NT2/D1 (cell line): Measurements from ENCODE around the gene MAGI2.
A peak's percentile ranks its signal among the peaks of the same experiment; 100 is the strongest.

ENCODE experiments used
- DNase-seq: peaks from one replicate; pipeline ENCODE4 v3.0.0-alpha.2; 2011; ENCODE audit warnings: low read depth, low spot score
- H3K27me3 ChIP-seq: 2 replicates; pipeline ENCODE4 v1.6.0; 2011; ENCODE audit warnings: mild to moderate bottlenecking; ENCODE audit not compliant: insufficient read length, insufficient read depth
- H3K36me3 ChIP-seq: 2 replicates; pipeline ENCODE4 v1.6.1; 2011; ENCODE audit warnings: mild to moderate bottlenecking, low read length, mixed read lengths; ENCODE audit not compliant: insufficient read depth, insufficient read length
- H3K4me1 ChIP-seq: 2 replicates; pipeline ENCODE4 v1.5.1; 2011; ENCODE audit not compliant: insufficient read depth, insufficient read length
- H3K4me3 ChIP-seq: 2 replicates; pipeline ENCODE4 v1.5.1; 2011; ENCODE audit warnings: low read depth; ENCODE audit not compliant: insufficient read length
- H3K9ac ChIP-seq: 2 replicates; pipeline ENCODE4 v1.6.0; 2011; ENCODE audit warnings: low read depth; ENCODE audit not compliant: insufficient read length
- H3K9me3 ChIP-seq: 2 replicates; pipeline ENCODE4 v1.5.1; 2011; ENCODE audit warnings: mild to moderate bottlenecking, low read length; ENCODE audit not compliant: insufficient read depth
- SUZ12 ChIP-seq: IDR thresholded peaks from 2 replicates; pipeline ENCODE4 v1.6.1; 2011; ENCODE audit not compliant: insufficient read length, insufficient read depth; ENCODE audit errors: extremely low read depth
- YY1 ChIP-seq: IDR thresholded peaks from 2 replicates; pipeline ENCODE4 v1.6.1; 2011; ENCODE audit not compliant: insufficient read length, insufficient read depth
- ZNF274 ChIP-seq: IDR thresholded peaks from 2 replicates; pipeline ENCODE4 v1.6.1; 2011; ENCODE audit warnings: mild to moderate bottlenecking, low read depth, low read length

Gene MAGI2

DNA sequence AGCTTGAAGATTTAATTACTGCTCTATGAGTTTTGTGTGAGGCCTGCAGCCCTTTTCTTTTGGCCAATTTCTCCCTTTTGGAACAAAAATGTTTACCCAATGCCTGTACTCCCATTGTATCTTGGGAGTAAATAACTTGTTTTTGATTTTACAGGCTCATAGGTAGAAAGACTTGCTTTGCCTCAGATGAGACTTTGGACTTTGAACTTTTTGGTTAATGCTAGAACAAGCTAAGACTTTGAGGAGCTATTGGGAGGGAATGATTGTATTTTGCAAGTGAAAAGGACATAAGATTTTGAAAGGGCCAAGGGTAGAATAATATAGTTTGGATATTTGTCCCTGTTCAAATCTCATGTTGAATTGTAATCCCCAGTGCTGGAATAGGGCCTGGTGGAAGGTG lies 152.0 kb downstream of the MAGI2 start:
- Histone ChIP-seq H3K36me3 (no peaks in the 10 kb centered on the region), H3K4me3 (no peak overlapping the region), H3K9ac (no peak overlapping the region), H3K4me1 (no peaks in the 10 kb centered on the region), H3K9me3 (no peaks in the 10 kb centered on the region), H3K27me3 (no peaks in the 10 kb centered on the region)
- TF ChIP-seq SUZ12 (no peak), ZNF274 (no peak), YY1 (no peak)
- DNase-seq: no peak

DNA sequence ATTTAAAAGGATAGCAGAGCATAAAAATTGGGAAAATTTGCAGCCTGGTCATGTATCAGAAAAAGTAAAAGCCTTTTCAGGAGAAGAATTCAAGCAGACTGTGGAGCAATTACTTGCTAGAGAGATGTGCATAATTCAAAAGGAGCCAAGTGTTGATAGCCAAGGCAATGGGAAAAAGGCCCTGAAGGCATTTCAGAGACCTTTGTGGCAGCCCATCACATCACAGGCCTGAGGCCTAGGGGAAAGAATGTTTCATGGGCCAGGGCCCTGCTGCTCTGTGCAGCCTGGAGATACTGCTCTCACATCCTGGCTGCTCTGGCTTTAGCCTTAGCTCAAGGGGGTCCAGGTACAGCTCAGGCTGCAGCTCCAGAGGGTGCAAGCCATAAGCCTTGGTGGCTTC lies 152.9 kb downstream of the MAGI2 start:
- Histone ChIP-seq H3K27me3 (no peaks in the 10 kb centered on the region), H3K4me3 (no peak overlapping the region), H3K4me1 (no peaks in the 10 kb centered on the region), H3K9me3 (no peaks in the 10 kb centered on the region), H3K36me3 (no peaks in the 10 kb centered on the region), H3K9ac (no peak overlapping the region)
- TF ChIP-seq SUZ12 (no peak), YY1 (no peak), ZNF274 (no peak)
- no peak for DNase-seq

DNA sequence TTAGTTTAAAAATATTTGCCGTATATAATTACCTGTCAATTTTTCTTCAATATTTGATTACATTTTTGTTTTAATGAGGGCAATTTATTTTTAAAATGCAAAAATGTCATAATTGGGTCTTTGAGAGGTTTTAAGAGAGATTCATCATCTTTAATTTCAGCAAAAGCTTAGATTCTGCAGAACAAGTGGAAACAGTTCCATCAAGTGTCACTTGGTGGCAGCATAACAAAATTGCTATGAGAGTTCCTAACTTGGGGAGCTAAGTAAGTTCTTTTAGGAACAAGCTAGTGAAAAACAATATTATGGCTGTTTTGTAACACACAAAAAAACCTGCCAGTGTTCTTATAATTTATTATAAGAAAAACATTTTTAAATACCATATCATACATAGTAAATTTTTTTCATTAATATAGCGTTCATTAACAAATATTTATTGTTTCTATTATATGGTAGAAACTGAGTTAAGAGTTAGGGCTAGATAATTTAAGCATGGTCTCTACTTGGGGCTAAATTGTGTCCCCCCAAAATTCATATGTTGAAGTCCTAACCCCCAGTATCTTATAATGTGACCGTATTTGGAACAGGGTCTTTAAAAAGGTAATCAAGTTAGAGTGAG lies 155.2 kb downstream of the MAGI2 start:
- Histone ChIP-seq H3K4me3 (no peak overlapping the region), H3K36me3 (no peaks in the 10 kb centered on the region), H3K4me1 (no peaks in the 10 kb centered on the region), H3K9me3 (no peaks in the 10 kb centered on the region), H3K27me3 (no peaks in the 10 kb centered on the region), H3K9ac (no peak overlapping the region)
- peak; percentile 30 for DNase-seq
- TF ChIP-seq SUZ12 (no peak), YY1 (no peak), ZNF274 (no peak)

DNA sequence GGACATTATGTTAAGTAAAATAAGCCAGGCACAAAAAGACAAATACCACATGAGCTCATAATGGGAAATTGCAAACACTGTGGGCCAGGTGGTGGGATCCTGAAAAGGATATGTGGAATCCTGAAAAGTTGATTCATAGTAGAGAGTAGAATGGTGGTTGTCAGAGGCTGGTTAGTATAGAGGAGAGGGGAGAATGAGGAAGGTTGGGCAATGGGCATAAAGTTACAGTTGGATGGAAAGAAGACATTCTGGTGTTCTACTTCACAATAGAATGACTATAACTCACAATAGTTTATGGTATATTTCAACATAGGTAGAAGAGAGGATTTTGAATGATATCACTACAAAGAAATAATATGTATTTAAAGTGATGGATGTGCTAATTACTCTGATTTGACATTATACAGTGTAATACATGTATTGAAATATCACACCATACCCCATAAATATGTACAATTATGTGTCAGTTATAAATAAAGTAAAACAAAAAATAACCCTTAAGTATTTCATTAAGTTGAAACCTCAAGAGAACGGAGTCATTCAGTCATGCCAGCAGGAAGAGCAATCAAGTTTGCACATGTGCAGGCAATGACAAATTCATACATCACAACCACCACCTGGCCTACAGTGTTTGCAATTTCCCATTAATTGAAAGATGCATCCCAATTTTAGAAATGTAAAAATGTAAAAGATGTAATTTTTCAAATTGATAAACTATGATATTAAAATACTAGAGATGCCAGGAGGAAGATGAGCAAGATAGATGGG lies 156.7 kb downstream of the MAGI2 start:
- H3K27me3 ChIP-seq: no peaks in the 10 kb centered on the region
- H3K9ac ChIP-seq: no peak overlapping the region
- H3K9me3 ChIP-seq: no peaks in the 10 kb centered on the region
- no peaks in the 10 kb centered on the region for H3K4me1 ChIP-seq
- no peaks in the 10 kb centered on the region for H3K36me3 ChIP-seq
- no peak overlapping the region for H3K4me3 ChIP-seq
- TF ChIP-seq YY1: no peak
- TF ChIP-seq ZNF274: no peak
- no peak for TF ChIP-seq SUZ12
- no peak for DNase-seq

DNA sequence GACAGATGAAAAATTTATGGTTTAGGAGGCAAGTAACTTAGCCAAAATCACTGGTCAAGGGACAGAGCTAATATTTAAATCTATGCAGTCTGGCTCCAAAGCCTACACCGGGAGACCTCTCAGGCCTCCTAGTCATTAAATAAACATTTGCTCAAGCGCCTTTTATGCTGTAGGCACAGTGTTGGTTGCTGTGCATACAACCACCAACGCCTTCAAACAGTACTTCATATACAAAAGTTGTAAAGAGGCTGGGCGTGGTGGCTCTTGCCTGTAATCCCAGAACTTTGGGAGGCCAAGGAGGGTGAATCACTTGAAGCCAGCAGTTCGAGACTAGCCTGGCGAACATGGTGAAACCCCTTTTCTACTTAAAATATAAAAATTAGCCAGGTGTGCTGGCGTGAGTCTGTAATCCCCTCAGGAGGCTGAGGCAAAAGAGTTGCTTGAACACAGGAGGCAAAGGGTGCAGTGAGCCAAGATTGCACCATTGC lies 159.8 kb downstream of the MAGI2 start:
- Histone ChIP-seq H3K36me3 (no peaks in the 10 kb centered on the region), H3K9me3 (no peaks in the 10 kb centered on the region), H3K4me3 (no peak overlapping the region), H3K9ac (no peak overlapping the region), H3K27me3 (no peaks in the 10 kb centered on the region), H3K4me1 (no peaks in the 10 kb centered on the region)
- TF ChIP-seq ZNF274: no peak
- TF ChIP-seq YY1: no peak
- TF ChIP-seq SUZ12: no peak
- no peak for DNase-seq

DNA sequence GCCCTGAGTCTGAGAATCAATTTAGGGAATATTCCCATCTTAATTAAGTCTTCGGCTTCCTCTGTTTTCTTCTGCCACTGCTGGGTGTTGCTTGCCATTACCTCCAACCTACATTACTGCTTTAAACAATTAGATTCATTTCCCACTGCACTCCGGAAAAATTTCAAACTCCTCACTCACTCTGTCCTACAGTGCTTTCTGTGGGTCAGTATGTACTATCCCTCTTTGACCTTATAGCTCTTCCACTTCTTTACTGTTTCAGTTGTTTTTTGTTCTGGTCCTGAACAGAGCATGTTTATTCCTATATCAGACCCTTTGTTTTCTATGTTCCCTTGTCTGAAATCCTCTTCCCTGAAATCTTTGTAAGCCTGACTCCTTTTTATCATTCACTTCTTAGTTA lies 160.6 kb downstream of the MAGI2 start:
- DNase-seq: no peak
- no peaks in the 10 kb centered on the region for H3K9me3 ChIP-seq
- no peak for TF ChIP-seq SUZ12
- no peak for TF ChIP-seq YY1
- no peak for TF ChIP-seq ZNF274
- H3K27me3 ChIP-seq: no peaks in the 10 kb centered on the region
- H3K4me3 ChIP-seq: no peak overlapping the region
- no peak overlapping the region for H3K9ac ChIP-seq
- H3K4me1 ChIP-seq: no peaks in the 10 kb centered on the region
- no peaks in the 10 kb centered on the region for H3K36me3 ChIP-seq

GRCh38 chr7:79291498-79291865 lies 162.0 kb downstream of the MAGI2 start:
- Histone ChIP-seq H3K36me3 (no peaks in the 10 kb centered on the region), H3K4me3 (no peak overlapping the region), H3K4me1 (no peaks in the 10 kb centered on the region), H3K9me3 (no peaks in the 10 kb centered on the region), H3K9ac (no peak overlapping the region), H3K27me3 (no peaks in the 10 kb centered on the region)
- TF ChIP-seq SUZ12 (no peak), ZNF274 (no peak), YY1 (no peak)
- no peak for DNase-seq
